GM10248 (cell line): ENCODE measurements around the gene BBS9.

Source experiments
- CTCF ChIA-PET: fragments of 300-600 bp; sonication (Branson Sonifier 250); formaldehyde crosslinking; extraction: SDS; loops from one replicate; lab custom pipeline; 2021; ENCODE audit warnings: antibody characterized with exemption; lab: Yijun Ruan, JAX
- POLR2A ChIA-PET: fragments of 350-650 bp; sonication (Branson Sonifier 250); formaldehyde crosslinking; extraction: SDS; loops from one replicate; lab custom pipeline; 2020; ENCODE audit warnings: antibody characterized with exemption; lab: Yijun Ruan, JAX
- DNase-seq: peaks from one replicate; pipeline ENCODE4 v3.0.0; 2012; ENCODE audit errors: extremely low spot score
- CTCF ChIP-seq: IDR thresholded peaks from 2 replicates; pipeline ENCODE4 v1.5.1; 2012; ENCODE audit warnings: mild to moderate bottlenecking, low read depth; ENCODE audit errors: extremely low read depth, missing control alignments, control extremely low read depth

Gene BBS9

GRCh38 chr7:33137103-33137502, 7.7 kb downstream of the BBS9 start:
- TF ChIP-seq CTCF, result no peak
- ChIA-PET POLR2A (no interaction called here), CTCF (no interaction called here)
- DNase-seq, result no peak

- CTCF ChIA-PET, result no interaction called here
- TF ChIP-seq CTCF, result no peak
- DNase-seq, result no peak
- POLR2A ChIA-PET, result no interaction called here
Observed at GRCh38 chr7:33142585-33142984, 13.2 kb downstream of the BBS9 start.

- TF ChIP-seq CTCF, result no peak
- ChIA-PET CTCF (interaction anchor here (1.2 kb wide), 1 partner anchor 8 kb away, joined by 3 read pairs; no protein-coding TSS in a partner anchor), POLR2A (interaction anchor here (0.6 kb wide), 1 partner anchor 48 kb away, joined by 3 read pairs; no protein-coding TSS in a partner anchor)
- no peak for DNase-seq
Observed at GRCh38 chr7:33143996-33144718, 14.8 kb downstream of the BBS9 start.

- POLR2A ChIA-PET, result no interaction called here
- TF ChIP-seq CTCF, result no peak
- DNase-seq, result no peak
- CTCF ChIA-PET, result interaction anchor here (0.9 kb wide), 1 partner anchor 9 kb away, joined by 3 read pairs; no protein-coding TSS in a partner anchor
Observed at GRCh38 chr7:33145156-33145555, 15.8 kb downstream of the BBS9 start.

GRCh38 chr7:33152087-33152486, 22.7 kb downstream of the BBS9 start:
- ChIA-PET POLR2A (interaction anchor here (0.6 kb wide), 1 partner anchor 943 kb away, joined by 4 read pairs; no protein-coding TSS in a partner anchor), CTCF (interaction anchor here (0.9 to 1.5 kb wide), 4 partner anchors 8 to 44 kb away, joined by 3 to 5 read pairs (median 4); no protein-coding TSS in a partner anchor)
- DNase-seq, result no peak
- no peak for TF ChIP-seq CTCF

GRCh38 chr7:33155811-33156210, 26.4 kb downstream of the BBS9 start:
- ChIA-PET POLR2A (no interaction called here), CTCF (no interaction called here)
- TF ChIP-seq CTCF, result no peak
- no peak for DNase-seq
